NT2/D1 (cell line): Measurements from ENCODE around the gene ARHGEF25.

ENCODE experiments used
- DNase-seq: peaks from one replicate; pipeline ENCODE4 v3.0.0-alpha.2; 2011; ENCODE audit warnings: low read depth, low spot score
- H3K27me3 ChIP-seq: 2 replicates; pipeline ENCODE4 v1.6.0; 2011; ENCODE audit warnings: mild to moderate bottlenecking; ENCODE audit not compliant: insufficient read length, insufficient read depth
- H3K36me3 ChIP-seq: 2 replicates; pipeline ENCODE4 v1.6.1; 2011; ENCODE audit warnings: mild to moderate bottlenecking, low read length, mixed read lengths; ENCODE audit not compliant: insufficient read depth, insufficient read length
- H3K4me1 ChIP-seq: 2 replicates; pipeline ENCODE4 v1.5.1; 2011; ENCODE audit not compliant: insufficient read depth, insufficient read length
- H3K4me3 ChIP-seq: 2 replicates; pipeline ENCODE4 v1.5.1; 2011; ENCODE audit warnings: low read depth; ENCODE audit not compliant: insufficient read length
- H3K9ac ChIP-seq: 2 replicates; pipeline ENCODE4 v1.6.0; 2011; ENCODE audit warnings: low read depth; ENCODE audit not compliant: insufficient read length
- H3K9me3 ChIP-seq: 2 replicates; pipeline ENCODE4 v1.5.1; 2011; ENCODE audit warnings: mild to moderate bottlenecking, low read length; ENCODE audit not compliant: insufficient read depth
- SUZ12 ChIP-seq: IDR thresholded peaks from 2 replicates; pipeline ENCODE4 v1.6.1; 2011; ENCODE audit not compliant: insufficient read length, insufficient read depth; ENCODE audit errors: extremely low read depth
- YY1 ChIP-seq: IDR thresholded peaks from 2 replicates; pipeline ENCODE4 v1.6.1; 2011; ENCODE audit not compliant: insufficient read length, insufficient read depth
- ZNF274 ChIP-seq: IDR thresholded peaks from 2 replicates; pipeline ENCODE4 v1.6.1; 2011; ENCODE audit warnings: mild to moderate bottlenecking, low read depth, low read length

ARHGEF25 gene

DNA sequence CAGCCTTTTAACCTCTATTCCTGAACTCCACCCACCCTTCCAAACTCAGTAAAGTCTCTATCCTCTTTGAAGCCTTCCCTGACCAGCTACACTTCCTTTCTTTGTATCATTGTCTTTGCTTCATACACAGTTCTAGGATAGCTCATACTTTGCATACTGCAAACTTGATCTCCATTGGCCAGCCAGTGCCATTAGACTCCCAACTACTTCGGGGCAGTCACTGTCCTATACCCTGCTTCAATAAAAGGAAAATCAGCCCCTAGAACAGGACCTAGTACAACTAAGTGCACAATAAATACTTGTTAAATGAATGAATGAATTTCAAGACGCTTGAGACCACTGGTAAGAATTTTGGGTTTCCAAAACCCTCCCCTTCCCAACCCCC lies 20.8 kb upstream of the ARHGEF25 start:
- H3K27me3 ChIP-seq = no peaks in the 10 kb centered on the region
- no peaks in the 10 kb centered on the region for H3K9me3 ChIP-seq
- TF ChIP-seq YY1 (no peak), ZNF274 (no peak), SUZ12 (no peak)
- peak overlapping the region; percentile 91 for H3K4me3 ChIP-seq
- DNase-seq = no peak
- H3K36me3 ChIP-seq = peaks cover 17% of the 10 kb centered on the region
- no peaks in the 10 kb centered on the region for H3K4me1 ChIP-seq
- H3K9ac ChIP-seq = peak overlapping the region; percentile 92

- H3K4me3 ChIP-seq = peak within 1 kb of the TSS; percentile 91
- peaks cover 23% of the 10 kb centered on the region for H3K36me3 ChIP-seq
- H3K4me1 ChIP-seq = no peaks in the 10 kb centered on the region
- no peaks in the 10 kb centered on the region for H3K9me3 ChIP-seq
- TF ChIP-seq SUZ12 (no peak), YY1 (peak; percentile 6)
- H3K9ac ChIP-seq = peak within 1 kb of the TSS; percentile 92
- peak; percentile 85 for DNase-seq
- H3K27me3 ChIP-seq = no peaks in the 10 kb centered on the region
Measured at GRCh38 chr12:57590864-57591781, 20.1 kb upstream of the ARHGEF25 start, which contains the start of gene PIP4K2C. TSS of gene PIP4K2C (plus strand) at chr12:57591192. CDS start at chr12:57591290, 98 bp downstream.

DNA sequence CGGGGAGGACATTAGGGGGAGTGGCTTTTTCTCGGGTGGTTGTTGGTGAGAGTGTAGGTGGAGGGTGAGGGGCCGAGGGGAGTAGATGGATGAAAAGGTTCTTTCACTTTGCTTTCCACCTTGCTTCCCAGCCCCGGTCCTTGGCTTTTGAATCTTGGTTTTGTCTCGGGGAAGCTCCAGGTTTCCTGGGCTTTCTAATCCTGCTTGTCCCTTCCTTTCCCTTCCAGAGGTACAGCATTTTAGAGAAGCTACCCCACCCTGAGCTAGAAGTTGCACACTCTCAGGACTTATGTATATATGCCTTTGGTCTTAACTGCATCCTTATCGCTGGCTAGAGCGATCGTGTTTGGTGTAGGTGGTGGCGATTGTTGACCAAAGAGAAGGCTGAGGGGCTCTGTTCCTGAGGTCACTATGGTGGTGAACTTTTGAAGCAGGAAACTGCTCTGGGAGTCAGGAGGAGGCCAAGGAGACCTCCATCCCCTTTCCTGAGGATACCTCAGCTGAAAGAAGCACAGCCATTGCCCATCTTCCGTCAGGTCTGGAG lies 19.4 kb upstream of the ARHGEF25 start:
- Histone ChIP-seq H3K27me3 (no peaks in the 10 kb centered on the region), H3K4me3 (peak overlapping the region; percentile 91), H3K36me3 (peaks cover 28% of the 10 kb centered on the region), H3K4me1 (no peaks in the 10 kb centered on the region), H3K9ac (peak overlapping the region; percentile 92), H3K9me3 (no peaks in the 10 kb centered on the region)
- no peak for DNase-seq
- TF ChIP-seq YY1 (no peak), SUZ12 (no peak), ZNF274 (no peak)

GRCh38 chr12:57592551-57593165 lies 18.6 kb upstream of the ARHGEF25 start:
- no peak for DNase-seq
- no peaks in the 10 kb centered on the region for H3K27me3 ChIP-seq
- H3K9me3 ChIP-seq = no peaks in the 10 kb centered on the region
- H3K4me1 ChIP-seq = no peaks in the 10 kb centered on the region
- H3K9ac ChIP-seq = no peak overlapping the region
- no peak overlapping the region for H3K4me3 ChIP-seq
- H3K36me3 ChIP-seq = peaks cover 34% of the 10 kb centered on the region
- TF ChIP-seq SUZ12 (no peak), ZNF274 (no peak), YY1 (no peak)

- no peak for TF ChIP-seq ZNF274
- no peak for TF ChIP-seq SUZ12
- no peak for TF ChIP-seq YY1
- Histone ChIP-seq H3K4me1 (no peaks in the 10 kb centered on the region), H3K9ac (no peak overlapping the region), H3K27me3 (no peaks in the 10 kb centered on the region), H3K9me3 (no peaks in the 10 kb centered on the region), H3K4me3 (no peak overlapping the region), H3K36me3 (peaks cover 39% of the 10 kb centered on the region)
- no peak for DNase-seq
Measured at GRCh38 chr12:57593187-57593586, 18.0 kb upstream of the ARHGEF25 start.

- DNase-seq = no peak
- TF ChIP-seq YY1 = no peak
- no peak for TF ChIP-seq ZNF274
- no peak for TF ChIP-seq SUZ12
- peaks cover 3% of the 10 kb centered on the region for H3K4me1 ChIP-seq
- no peaks in the 10 kb centered on the region for H3K9me3 ChIP-seq
- H3K36me3 ChIP-seq = peaks cover 71% of the 10 kb centered on the region
- no peak overlapping the region for H3K4me3 ChIP-seq
- no peaks in the 10 kb centered on the region for H3K27me3 ChIP-seq
- no peak overlapping the region for H3K9ac ChIP-seq
Measured at GRCh38 chr12:57600395-57600794, 10.8 kb upstream of the ARHGEF25 start.

- Histone ChIP-seq H3K4me1 (peaks cover 3% of the 10 kb centered on the region), H3K9me3 (no peaks in the 10 kb centered on the region), H3K36me3 (peaks cover 66% of the 10 kb centered on the region), H3K4me3 (no peak overlapping the region), H3K27me3 (no peaks in the 10 kb centered on the region), H3K9ac (no peak overlapping the region)
- TF ChIP-seq ZNF274 = no peak
- no peak for TF ChIP-seq SUZ12
- no peak for TF ChIP-seq YY1
- DNase-seq = no peak
Measured at GRCh38 chr12:57602544-57602943, 8.7 kb upstream of the ARHGEF25 start.
